A549 (cell line): Measurements from ENCODE around the gene TKFC.

Experiments used
- CBX2 ChIP-seq: fragments of 200-600 bp; sonication (generic); IDR thresholded peaks from 2 replicates; pipeline ENCODE4 v1.6.1; 2016; ENCODE audit warnings: low read depth, mild to moderate bottlenecking, borderline replicate concordance
- EP300 ChIP-seq, 2 experiments: fragments of >200 bp; sonication (Bioruptor Twin); formaldehyde crosslinking; IDR thresholded peaks; 2 replicates in 1 of 2; 3 replicates in 1 of 2; pipeline ENCODE4 v1.6.1; 2016 to 2017
- ZFP36 ChIP-seq: fragments of 450-650 bp; IDR thresholded peaks from 2 replicates; pipeline ENCODE4 v1.6.1; 2014; ENCODE audit warnings: borderline replicate concordance; ENCODE audit not compliant: partially characterized antibody
- ZNF302 ChIP-seq: fragments of 250-450 bp; sonication (Bioruptor Pico); IDR thresholded peaks from 2 replicates; pipeline ENCODE4 v1.9.0; 2021; ENCODE audit warnings: inconsistent platforms, mild to moderate bottlenecking, moderate library complexity
- ZSCAN20 ChIP-seq: fragments of 250-450 bp; sonication (Bioruptor Pico); IDR thresholded peaks from 2 replicates; pipeline ENCODE4 v1.8.0; 2022; ENCODE audit warnings: mild to moderate bottlenecking, moderate library complexity

GRCh38 chr11:61364012-61364675 lies 31.1 kb downstream of the TKFC start:
- TF ChIP-seq ZFP36 (no peak), CBX2 (no peak), ZSCAN20 (CRISPR knock-in tag) (no peak), EP300 (IDR thresholded peaks at IDR 0.05) (no peak), ZNF302 (CRISPR knock-in tag) (no peak)
